Peyer's patch (tissue), 4 donors: Measurements from ENCODE around the gene LAMB3.

Experiments
- CTCF ChIP-seq, 6 experiments: fragments of 450-650 bp in 4 of 6; fragments of 200-600 bp in 2 of 6; sonication (generic) in 1 of 6; IDR thresholded peaks; one replicate each; pipeline ENCODE4 v1.5.1; 2017 to 2019; ENCODE audit warnings: antibody characterized with exemption in 6 of 6, mild to moderate bottlenecking in 3 of 6, moderate library complexity in 1 of 6
- POLR2A ChIP-seq, 2 donors: fragments of 450-650 bp; IDR thresholded peaks; one replicate each; pipeline ENCODE4 v1.5.1; 2017; ENCODE audit warnings: antibody characterized with exemption in 2 of 2, mild to moderate bottlenecking in 2 of 2, moderate library complexity in 2 of 2

GRCh38 chr1:209652873-209653401 is 712 bp upstream of the LAMB3 start:
- TF ChIP-seq CTCF (IDR thresholded peaks at IDR 0.05) (no peak), POLR2A (IDR thresholded peaks at IDR 0.05) (peak; percentile 62 to 89)
